ENCODE data around the gene RNF135. TPM values are rescaled to one million over a fixed set of nuclear protein-coding genes. Genes with fewer than 3 reads are reported as not detected.

Gene RNF135
- total RNA-seq, 4 donors from 2014 or later = 4.4 to 9.3 (median 6.5) TPM

- no peak for DNase-seq
- no peak overlapping the region for H3K27ac ChIP-seq
- H3K4me3 ChIP-seq = no peak overlapping the region
- no peaks in the 10 kb centered on the region for H3K27me3 ChIP-seq
- no peaks in the 10 kb centered on the region for H3K9me3 ChIP-seq
- no peak for TF ChIP-seq POLR2A (IDR thresholded peaks at IDR 0.05)
- TF ChIP-seq CTCF (IDR thresholded peaks at IDR 0.05 in 4 of 5, conservative IDR thresholded peaks at IDR 0.05 in 1 of 5) = no peak
- ATAC-seq = no peak
- intact Hi-C loops (cut with DNase I; ENCODE audit: low total_unique reads) = no loop called here
- in situ Hi-C loops (cut with MboI; ENCODE audit: low sequenced_read_pairs in 4 of 4) = no loop called here
- H3K36me3 ChIP-seq = peaks cover 0 to 29% of the 10 kb centered on the region in 2 donors
- H3K4me1 ChIP-seq = no peaks in the 10 kb centered on the region
Measured at GRCh38 chr17:30997270-30997669, 26.4 kb downstream of the RNF135 start.

GRCh38 chr17:30997842-30998241 is 27.0 kb downstream of the RNF135 start:
- intact Hi-C loops (cut with DNase I; ENCODE audit: low total_unique reads) = no loop called here
- no peak overlapping the region for H3K27ac ChIP-seq
- H3K9me3 ChIP-seq = no peaks in the 10 kb centered on the region
- ATAC-seq (no peak), DNase-seq (no peak)
- H3K27me3 ChIP-seq = no peaks in the 10 kb centered on the region
- H3K4me1 ChIP-seq = no peaks in the 10 kb centered on the region
- in situ Hi-C loops (cut with MboI; ENCODE audit: low sequenced_read_pairs in 4 of 4) = no loop called here
- TF ChIP-seq POLR2A (IDR thresholded peaks at IDR 0.05) (no peak), CTCF (IDR thresholded peaks at IDR 0.05 in 4 of 5, conservative IDR thresholded peaks at IDR 0.05 in 1 of 5) (no peak)
- H3K4me3 ChIP-seq = no peak overlapping the region
- H3K36me3 ChIP-seq = peaks cover 0 to 29% of the 10 kb centered on the region in 2 donors

- in situ Hi-C loops (cut with MboI; ENCODE audit: low sequenced_read_pairs in 4 of 4) = no loop called here
- H3K27ac ChIP-seq = no peak overlapping the region
- DNase-seq (no peak), ATAC-seq (no peak)
- H3K27me3 ChIP-seq = no peaks in the 10 kb centered on the region
- no peaks in the 10 kb centered on the region for H3K9me3 ChIP-seq
- H3K36me3 ChIP-seq = peaks cover 0 to 23% of the 10 kb centered on the region in 2 donors
- H3K4me3 ChIP-seq = no peak overlapping the region
- intact Hi-C loops (cut with DNase I; ENCODE audit: low total_unique reads) = no loop called here
- H3K4me1 ChIP-seq = no peaks in the 10 kb centered on the region
- TF ChIP-seq CTCF (IDR thresholded peaks at IDR 0.05 in 4 of 5, conservative IDR thresholded peaks at IDR 0.05 in 1 of 5) (no peak), POLR2A (IDR thresholded peaks at IDR 0.05) (no peak)
Measured at GRCh38 chr17:31002047-31002446, 31.2 kb downstream of the RNF135 start.

- in situ Hi-C loops (cut with MboI; ENCODE audit: low sequenced_read_pairs in 4 of 4) (no loop called here), intact Hi-C loops (cut with DNase I; ENCODE audit: low total_unique reads) (no loop called here)
- ATAC-seq (no peak), DNase-seq (no peak)
- Histone ChIP-seq H3K4me3 (no peak overlapping the region), H3K27me3 (peaks cover 4 to 11% (median 6%) of the 10 kb centered on the region in 3 donors), H3K9me3 (no peaks in the 10 kb centered on the region), H3K27ac (no peak overlapping the region), H3K4me1 (no peaks in the 10 kb centered on the region), H3K36me3 (peaks cover 0 to 10% of the 10 kb centered on the region in 2 donors)
- TF ChIP-seq POLR2A (IDR thresholded peaks at IDR 0.05) (no peak), CTCF (IDR thresholded peaks at IDR 0.05 in 4 of 5, conservative IDR thresholded peaks at IDR 0.05 in 1 of 5) (no peak)
Measured at GRCh38 chr17:31003225-31003866, 32.5 kb downstream of the RNF135 start.

- intact Hi-C loops (cut with DNase I; ENCODE audit: low total_unique reads) (no loop called here), in situ Hi-C loops (cut with MboI; ENCODE audit: low sequenced_read_pairs in 4 of 4) (no loop called here)
- Histone ChIP-seq H3K27ac (no peak overlapping the region), H3K4me3 (no peak overlapping the region), H3K4me1 (no peaks in the 10 kb centered on the region), H3K9me3 (no peaks in the 10 kb centered on the region), H3K36me3 (peaks cover 0 to 3% of the 10 kb centered on the region in 2 donors), H3K27me3 (peaks cover 4 to 19% (median 14%) of the 10 kb centered on the region in 3 donors)
- ATAC-seq = no peak
- no peak for DNase-seq
- TF ChIP-seq POLR2A (IDR thresholded peaks at IDR 0.05) = no peak
- no peak for TF ChIP-seq CTCF (IDR thresholded peaks at IDR 0.05 in 4 of 5, conservative IDR thresholded peaks at IDR 0.05 in 1 of 5)
Measured at GRCh38 chr17:31004160-31004559, 33.3 kb downstream of the RNF135 start.

Data from gastrocnemius medialis (tissue), 4 donors.